CD4-positive, alpha-beta T cell (primary cell): ENCODE data around the gene CCDC9. TPM values are rescaled to one million over a fixed set of nuclear protein-coding genes. Genes with fewer than 3 reads are reported as not detected.

Experiments
- ATAC-seq: fragments of 200-7000 bp; cut with Tn5 transposase; one replicate; pipeline ENCODE4 v1.10.0; 2022; ENCODE audit warnings: mild to moderate bottlenecking; ENCODE audit not compliant: poor library complexity
- CTCF ChIA-PET: fragments of 350-600 bp; sonication (Branson Sonifier 250); formaldehyde crosslinking; loops from one replicate; lab custom pipeline; 2021; ENCODE audit warnings: antibody characterized with exemption, inconsistent platforms; lab: Charles Lee
- POLR2A ChIA-PET: fragments of 350-600 bp; sonication (Branson Sonifier 250); formaldehyde crosslinking; loops from one replicate; lab custom pipeline; 2021; ENCODE audit warnings: antibody characterized with exemption, inconsistent platforms; lab: Charles Lee
- DNase-seq, 14 experiments: peaks; one replicate each; pipeline ENCODE4 v3.0.0-alpha.2; 2013 to 2020; ENCODE audit warnings: mixed read lengths in 2 of 14
- H3K27ac ChIP-seq, 2 donors: one replicate each; pipeline versions ENCODE4 v1.5.1 to v1.7.0; 2013; ENCODE audit warnings: low read length in 2 of 2, low read depth in 1 of 2, mild to moderate bottlenecking in 1 of 2
- H3K27me3 ChIP-seq, 2 experiments: 1 replicate in 1 of 2; 2 replicates in 1 of 2; pipeline versions ENCODE4 v1.6.1 to v1.7.0; 2013; ENCODE audit warnings: low read length in 2 of 2, control low read depth in 1 of 2, mild to moderate bottlenecking in 1 of 2, moderate library complexity in 1 of 2; ENCODE audit not compliant: insufficient read depth in 2 of 2, control insufficient read depth in 1 of 2
- H3K36me3 ChIP-seq: one replicate; pipeline ENCODE4 v1.6.1; 2013; ENCODE audit warnings: low read length, control low read depth; ENCODE audit not compliant: insufficient read depth
- H3K4me1 ChIP-seq: one replicate; pipeline ENCODE4 v1.6.1; 2013; ENCODE audit warnings: low read length, control low read depth; ENCODE audit not compliant: insufficient read depth
- H3K4me3 ChIP-seq: one replicate; pipeline ENCODE4 v1.5.1; 2013; ENCODE audit warnings: mild to moderate bottlenecking, low read length, moderate library complexity
- H3K9me3 ChIP-seq, 2 experiments: 1 replicate in 1 of 2; 2 replicates in 1 of 2; pipeline versions ENCODE4 v1.6.1 to v1.7.0; 2013; ENCODE audit warnings: low read length in 2 of 2, mild to moderate bottlenecking in 2 of 2, control low read depth in 1 of 2, moderate library complexity in 1 of 2; ENCODE audit not compliant: control insufficient read depth in 1 of 2, insufficient read depth in 1 of 2
- H3K27ac Mint-ChIP-seq: one replicate; pipeline ENCODE4 v1.8.0; 2020; ENCODE audit warnings: mixed read lengths
- H3K27me3 Mint-ChIP-seq: one replicate; pipeline ENCODE4 v1.8.0; 2021; ENCODE audit warnings: mixed read lengths
- H3K36me3 Mint-ChIP-seq: one replicate; pipeline ENCODE4 v1.8.0; 2021; ENCODE audit warnings: low read depth, mixed read lengths
- H3K4me1 Mint-ChIP-seq: one replicate; pipeline ENCODE4 v1.8.0; 2021; ENCODE audit warnings: low read depth, mixed read lengths
- H3K4me3 Mint-ChIP-seq: one replicate; pipeline ENCODE4 v1.8.0; 2020; ENCODE audit warnings: mild to moderate bottlenecking, mixed read lengths
- H3K9me3 Mint-ChIP-seq: one replicate; pipeline ENCODE4 v1.8.0; 2020; ENCODE audit warnings: mixed read lengths
- intact Hi-C, 2 experiments: fragments of 100-400 bp; cut with DNase I in 1 of 2; cut with micrococcal nuclease in 1 of 2; formaldehyde crosslinking; loops; one replicate each; pipeline versions ENCODE4 v1.15.1 to v1.9.0; 2023 to 2025; cut with DNase I, micrococcal nuclease
- total RNA-seq, 174 experiments: library from RNA in 2 of 174; stranded (reverse) in 2 of 174; gene quantifications; one replicate each; pipeline ENCODE4 v1.2.3 and lab custom pipeline; 2021 to 2026
- TF ChIP-seq, protein P1 (sequence below): fragments of 200-600 bp; IDR thresholded peaks from one replicate; pipeline ENCODE4 v1.8.0; 2022; ENCODE audit warnings: antibody characterized with exemption, mild to moderate bottlenecking

The CCDC9 gene
- total RNA-seq, 2 experiments from 2014 or later: 68.5 to 74.3 TPM

DNA sequence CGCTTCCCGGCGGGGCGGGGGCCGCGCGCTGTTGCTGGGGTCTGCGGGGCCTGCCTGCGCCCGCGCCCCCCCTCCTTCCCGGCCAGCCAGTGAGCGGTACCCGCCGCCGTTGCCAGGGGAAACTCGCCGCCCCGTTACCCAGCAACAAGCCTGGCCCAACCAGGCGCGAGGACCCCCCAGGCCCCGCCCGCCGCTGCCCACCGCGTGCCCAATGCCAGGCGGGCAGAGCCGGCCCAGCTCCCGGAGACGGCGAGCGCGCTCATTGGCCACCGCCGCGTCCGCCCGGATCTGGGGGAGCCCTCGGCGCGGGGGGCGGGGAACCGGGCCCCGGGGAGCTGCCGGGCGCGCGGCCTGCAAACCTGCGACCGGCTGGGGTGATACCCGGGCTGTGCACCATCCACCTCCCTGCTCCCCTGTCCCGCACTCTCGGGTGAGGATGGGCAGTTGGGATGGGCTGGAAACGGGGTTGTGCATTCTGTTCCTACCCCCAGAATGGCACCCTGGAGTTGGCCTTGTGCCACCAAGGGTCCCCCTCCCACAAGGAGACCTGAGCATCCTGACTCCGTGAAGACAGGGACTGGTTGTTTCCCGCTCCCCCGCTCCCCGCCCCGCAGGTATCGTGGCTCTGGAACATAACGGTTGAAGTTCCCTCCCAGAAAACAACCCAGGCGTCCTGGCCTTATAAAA, 16.6 kb upstream of the CCDC9 start:
- peak; percentile 3 for ATAC-seq
- POLR2A ChIA-PET: interaction anchor here (0.9 to 3.2 kb wide), 8 partner anchors 10 to 127 kb away, joined by 3 to 32 read pairs (median 5); partner anchors contain the start of genes CCDC9 and ZC3H4

DNA sequence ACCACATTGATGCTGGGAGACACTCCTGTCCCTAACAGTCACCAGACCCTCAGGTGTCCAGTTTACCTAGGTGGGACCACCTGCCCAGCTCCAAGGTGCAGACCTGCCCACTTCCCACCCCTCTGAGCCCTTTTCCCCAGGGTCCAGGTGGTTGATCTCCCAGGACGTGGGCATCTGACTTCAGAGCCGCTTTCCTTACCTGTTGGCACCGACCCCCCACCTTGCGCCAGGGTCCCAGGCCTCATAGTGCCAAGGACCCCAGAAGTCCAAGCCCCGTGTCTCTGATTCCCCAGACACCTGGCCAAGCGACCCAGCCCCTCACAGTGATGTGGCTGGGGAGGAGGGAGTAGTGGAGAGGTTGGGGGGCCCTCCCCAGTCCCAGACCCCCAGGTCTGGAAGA, 15.8 kb upstream of the CCDC9 start:
- Mint-ChIP-seq H3K27ac (no peak overlapping the region), H3K27me3 (no peaks in the 10 kb centered on the region), H3K36me3 (no peaks in the 10 kb centered on the region), H3K9me3 (no peaks in the 10 kb centered on the region), H3K4me3 (peak overlapping the region; percentile 49), H3K4me1 (peaks cover 12% of the 10 kb centered on the region)
- DNase-seq (no peak), ATAC-seq (no peak)
- peak overlapping the region; percentile 26 for H3K4me3 ChIP-seq
- TF ChIP-seq, protein P1, sequence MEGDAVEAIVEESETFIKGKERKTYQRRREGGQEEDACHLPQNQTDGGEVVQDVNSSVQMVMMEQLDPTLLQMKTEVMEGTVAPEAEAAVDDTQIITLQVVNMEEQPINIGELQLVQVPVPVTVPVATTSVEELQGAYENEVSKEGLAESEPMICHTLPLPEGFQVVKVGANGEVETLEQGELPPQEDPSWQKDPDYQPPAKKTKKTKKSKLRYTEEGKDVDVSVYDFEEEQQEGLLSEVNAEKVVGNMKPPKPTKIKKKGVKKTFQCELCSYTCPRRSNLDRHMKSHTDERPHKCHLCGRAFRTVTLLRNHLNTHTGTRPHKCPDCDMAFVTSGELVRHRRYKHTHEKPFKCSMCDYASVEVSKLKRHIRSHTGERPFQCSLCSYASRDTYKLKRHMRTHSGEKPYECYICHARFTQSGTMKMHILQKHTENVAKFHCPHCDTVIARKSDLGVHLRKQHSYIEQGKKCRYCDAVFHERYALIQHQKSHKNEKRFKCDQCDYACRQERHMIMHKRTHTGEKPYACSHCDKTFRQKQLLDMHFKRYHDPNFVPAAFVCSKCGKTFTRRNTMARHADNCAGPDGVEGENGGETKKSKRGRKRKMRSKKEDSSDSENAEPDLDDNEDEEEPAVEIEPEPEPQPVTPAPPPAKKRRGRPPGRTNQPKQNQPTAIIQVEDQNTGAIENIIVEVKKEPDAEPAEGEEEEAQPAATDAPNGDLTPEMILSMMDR: no peak
- peaks cover 58% of the 10 kb centered on the region for H3K4me1 ChIP-seq
- CTCF ChIA-PET: interaction anchor here (2.1 kb wide), 1 partner anchor 30 kb away, joined by 8 read pairs; no protein-coding TSS in a partner anchor
- POLR2A ChIA-PET: interaction anchor here (0.9 to 3.2 kb wide), 6 partner anchors 11 to 128 kb away, joined by 3 to 32 read pairs (median 4); partner anchors contain the start of gene ZC3H4
- H3K36me3 ChIP-seq: no peaks in the 10 kb centered on the region
- H3K27ac ChIP-seq: peak overlapping the region in 1 of 2 donors; percentile 55
- H3K27me3 ChIP-seq: no peaks in the 10 kb centered on the region
- intact Hi-C loops: loop anchor here in 1 of 2 experiments (5.0 kb wide), 1 partner anchor 203 kb away; no protein-coding TSS in a partner anchor
- no peaks in the 10 kb centered on the region for H3K9me3 ChIP-seq

More for the DNA sequence above, 16.6 kb upstream of the CCDC9 start:
- TF ChIP-seq, protein P1: no peak
- peak in 12 of 14 experiments; percentile 43 to 85 (median 62) for DNase-seq
- peak overlapping the region; percentile 74 for H3K27ac Mint-ChIP-seq
- CTCF ChIA-PET: interaction anchor here (0.9 to 2.1 kb wide), 5 partner anchors 8 to 53 kb away, joined by 3 to 8 read pairs (median 3); no protein-coding TSS in a partner anchor
- no peaks in the 10 kb centered on the region for H3K27me3 Mint-ChIP-seq
- no peaks in the 10 kb centered on the region for H3K36me3 ChIP-seq
- no peaks in the 10 kb centered on the region for H3K9me3 Mint-ChIP-seq
- no peak overlapping the region for H3K27ac ChIP-seq
- H3K4me1 ChIP-seq: peaks cover 56% of the 10 kb centered on the region
- H3K4me3 Mint-ChIP-seq: peak overlapping the region; percentile 49
- H3K4me3 ChIP-seq: peak overlapping the region; percentile 37
- H3K36me3 Mint-ChIP-seq: no peaks in the 10 kb centered on the region
- no peaks in the 10 kb centered on the region for H3K27me3 ChIP-seq
- no peaks in the 10 kb centered on the region for H3K9me3 ChIP-seq
- peaks cover 6% of the 10 kb centered on the region for H3K4me1 Mint-ChIP-seq
- intact Hi-C loops: loop anchor here (5.0 to 10.0 kb wide), 2 partner anchors 202 to 525 kb away; partner anchors contain the start of gene PRKD2 (in 1 of the 2)

DNA sequence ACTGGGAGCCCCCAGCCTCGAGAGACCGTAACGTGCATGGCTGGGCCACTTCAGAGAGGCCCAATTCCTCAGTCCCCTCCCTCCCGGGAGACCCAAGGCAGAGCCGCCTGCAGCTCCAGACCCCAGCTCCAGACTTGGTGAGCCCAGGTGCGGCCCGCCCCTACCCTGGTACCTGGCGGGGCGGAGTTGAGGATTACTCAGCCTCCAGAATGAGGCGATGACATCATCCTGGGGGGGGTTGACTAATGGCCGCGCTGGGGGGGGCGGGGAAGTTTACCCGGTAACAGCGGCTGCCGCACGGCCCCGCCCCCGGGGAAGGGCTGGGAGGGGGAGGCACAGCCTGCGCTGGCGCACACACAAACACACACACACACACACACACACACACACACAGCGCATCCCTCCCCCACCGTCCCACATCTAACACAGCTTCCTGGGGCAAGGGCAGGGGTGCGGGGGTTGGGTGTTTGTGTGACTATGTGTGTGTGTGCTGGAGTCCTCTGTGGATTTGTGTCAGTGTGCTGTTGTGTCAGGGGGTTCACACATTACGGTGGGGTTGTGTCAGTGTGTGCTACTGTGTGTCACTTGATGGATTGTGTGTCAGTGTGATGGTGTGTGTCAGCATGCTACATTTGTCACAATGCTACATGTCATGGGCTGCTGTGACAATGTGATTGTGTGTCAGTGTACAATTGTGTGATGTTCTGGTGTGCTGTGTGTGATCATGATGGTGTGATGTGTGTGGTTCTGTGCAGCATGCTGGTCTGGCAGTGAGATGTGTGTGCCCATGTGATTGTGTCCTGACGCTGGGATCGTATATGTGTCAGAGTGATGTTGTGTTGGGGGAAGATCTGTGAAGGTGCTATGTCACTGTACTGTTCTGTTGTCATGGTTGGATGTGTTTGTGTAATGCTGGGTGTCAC, 15.1 kb upstream of the CCDC9 start:
- H3K27ac ChIP-seq: peak overlapping the region in 1 of 2 donors; percentile 55
- no peaks in the 10 kb centered on the region for H3K9me3 ChIP-seq
- H3K36me3 ChIP-seq: no peaks in the 10 kb centered on the region
- H3K4me3 ChIP-seq: peak overlapping the region; percentile 26
- Mint-ChIP-seq H3K9me3 (no peaks in the 10 kb centered on the region), H3K27ac (no peak overlapping the region), H3K27me3 (no peaks in the 10 kb centered on the region), H3K4me1 (peaks cover 12% of the 10 kb centered on the region), H3K36me3 (no peaks in the 10 kb centered on the region), H3K4me3 (no peak overlapping the region)
- peaks cover 58% of the 10 kb centered on the region for H3K4me1 ChIP-seq
- ATAC-seq (peak; percentile 68), DNase-seq (peak; percentile 79 to 97 (median 88))
- CTCF ChIA-PET: no interaction called here
- H3K27me3 ChIP-seq: no peaks in the 10 kb centered on the region
- intact Hi-C loops: loop anchor here in 1 of 2 experiments (1.0 to 5.0 kb wide), 2 partner anchors 10 to 204 kb away; partner anchors contain the start of gene BBC3
- TF ChIP-seq, protein P1: no peak
- POLR2A ChIA-PET: interaction anchor here (0.9 to 3.2 kb wide), 4 partner anchors 15 to 128 kb away, joined by 3 to 32 read pairs (median 9); partner anchors contain the start of gene ZC3H4
